Spinal cord (tissue), 10 donors: Measurements from ENCODE around the gene NOP9. TPM values are rescaled to one million over a fixed set of nuclear protein-coding genes. Genes with fewer than 3 reads are reported as not detected.

Experiments used
- DNase-seq, 6 donors: peaks; one replicate each; pipeline versions ENCODE4 v3.0.0 to v3.0.0-alpha.2; 2013 to 2015; ENCODE audit warnings: low spot score in 6 of 6, low read depth in 4 of 6
- H3K27ac ChIP-seq: one replicate; pipeline ENCODE4 v1.5.1; 2013; ENCODE audit warnings: low read depth, low read length, control low read depth
- H3K27me3 ChIP-seq: one replicate; pipeline ENCODE4 v1.6.1; 2013; ENCODE audit warnings: low read length; ENCODE audit not compliant: control insufficient read depth, insufficient read depth
- H3K36me3 ChIP-seq: one replicate; pipeline ENCODE4 v1.6.1; 2013; ENCODE audit warnings: low read length; ENCODE audit not compliant: control insufficient read depth, insufficient read depth
- H3K4me1 ChIP-seq: one replicate; pipeline ENCODE4 v1.6.1; 2013; ENCODE audit warnings: low read length; ENCODE audit not compliant: control insufficient read depth, insufficient read depth
- H3K4me3 ChIP-seq: one replicate; pipeline ENCODE4 v1.5.1; 2013; ENCODE audit warnings: low read depth, low read length, control low read depth
- H3K9me3 ChIP-seq: one replicate; pipeline ENCODE4 v1.6.1; 2013; ENCODE audit warnings: low read length; ENCODE audit not compliant: control insufficient read depth, insufficient read depth
- WGBS: methylation state at CpG from one replicate; pipeline ENCODE4 v1.1.5; 2013; ENCODE audit warnings: missing lambda C conversion rate; ENCODE audit not compliant: insufficient coverage; 5-methylcytosine and 5-hydroxymethylcytosine counted together
- polyA plus RNA-seq, 2 donors: library from polyadenylated mRNA; unstranded; fragments of 120-200 nt; gene quantifications; one replicate each; pipeline ENCODE4 v1.2.1, GENCODE V29; 2013; ENCODE audit not compliant: insufficient read length in 2 of 2
- total RNA-seq, 2 donors: library from RNA; depleted of rRNA in 1 of 2; stranded (reverse); fragments of 120-200 nt in 1 of 2; fragments of >200 nt in 1 of 2; gene quantifications; one replicate each; pipeline versions ENCODE4 v1.2.3 to v1.2.4, GENCODE V29; 2013 to 2014
- donor health status: healthy.

Gene NOP9
- total and polyA plus RNA-seq, 4 donors: 18.7 to 27.7 (median 23.6) TPM

- Histone ChIP-seq H3K4me1 (peaks cover 42% of the 10 kb centered on the region), H3K36me3 (peaks cover 12% of the 10 kb centered on the region), H3K9me3 (no peaks in the 10 kb centered on the region), H3K27me3 (peaks cover 37% of the 10 kb centered on the region), H3K27ac (no peak overlapping the region), H3K4me3 (no peak overlapping the region)
- WGBS: 63% methylated on average over 1 of the region's 2 CpGs
- peak in 1 of 6 donors; percentile 55 for DNase-seq
Observed at GRCh38 chr14:24313913-24314312, 14.3 kb downstream of the NOP9 start.

GRCh38 chr14:24314377-24315193 lies 14.9 kb downstream of the NOP9 start:
- DNase-seq: no peak
- peaks cover 40% of the 10 kb centered on the region for H3K4me1 ChIP-seq
- H3K4me3 ChIP-seq: no peak overlapping the region
- peaks cover 10% of the 10 kb centered on the region for H3K36me3 ChIP-seq
- peaks cover 44% of the 10 kb centered on the region for H3K27me3 ChIP-seq
- WGBS: 74% methylated on average over 3 of the region's 5 CpGs
- H3K27ac ChIP-seq: no peak overlapping the region
- H3K9me3 ChIP-seq: no peaks in the 10 kb centered on the region

GRCh38 chr14:24315243-24315806 lies 15.7 kb downstream of the NOP9 start:
- 90% methylated on average over 9 of the region's 10 CpGs for WGBS
- H3K9me3 ChIP-seq: no peaks in the 10 kb centered on the region
- no peak overlapping the region for H3K27ac ChIP-seq
- no peak overlapping the region for H3K4me3 ChIP-seq
- peaks cover 51% of the 10 kb centered on the region for H3K27me3 ChIP-seq
- peaks cover 5% of the 10 kb centered on the region for H3K36me3 ChIP-seq
- DNase-seq: no peak
- peaks cover 33% of the 10 kb centered on the region for H3K4me1 ChIP-seq

- H3K27me3 ChIP-seq: peaks cover 51% of the 10 kb centered on the region
- 29% methylated on average over 70 of the region's 70 CpGs for WGBS
- H3K36me3 ChIP-seq: peaks cover 5% of the 10 kb centered on the region
- H3K4me1 ChIP-seq: peaks cover 26% of the 10 kb centered on the region
- H3K27ac ChIP-seq: no peak overlapping the region
- no peaks in the 10 kb centered on the region for H3K9me3 ChIP-seq
- peak in 1 of 6 donors; percentile 21 for DNase-seq
- H3K4me3 ChIP-seq: no peak overlapping the region
Observed at GRCh38 chr14:24315807-24316596, 16.4 kb downstream of the NOP9 start.

- WGBS: 41% methylated on average over 15 of the region's 18 CpGs
- Histone ChIP-seq H3K9me3 (no peaks in the 10 kb centered on the region), H3K4me1 (peaks cover 21% of the 10 kb centered on the region), H3K4me3 (no peak overlapping the region), H3K36me3 (peaks cover under 1% of the 10 kb centered on the region), H3K27me3 (peaks cover 51% of the 10 kb centered on the region), H3K27ac (no peak overlapping the region)
- DNase-seq: no peak
Observed at GRCh38 chr14:24316597-24316950, 16.9 kb downstream of the NOP9 start.

- DNase-seq: no peak
- Histone ChIP-seq H3K27ac (no peak overlapping the region), H3K36me3 (no peaks in the 10 kb centered on the region), H3K27me3 (peaks cover 52% of the 10 kb centered on the region), H3K9me3 (no peaks in the 10 kb centered on the region), H3K4me1 (peaks cover 19% of the 10 kb centered on the region), H3K4me3 (no peak overlapping the region)
- WGBS: 86% methylated on average over 2 of the region's 3 CpGs
Observed at GRCh38 chr14:24317141-24317928, 17.7 kb downstream of the NOP9 start.

GRCh38 chr14:24321212-24321975 lies 21.7 kb downstream of the NOP9 start:
- no peak overlapping the region for H3K27ac ChIP-seq
- 81% methylated on average over 8 of the region's 14 CpGs for WGBS

GRCh38 chr14:24322672-24323071 lies 23.0 kb downstream of the NOP9 start:
- WGBS: 79% methylated on average over 9 of the region's 10 CpGs
- H3K9me3 ChIP-seq: no peaks in the 10 kb centered on the region
- H3K36me3 ChIP-seq: no peaks in the 10 kb centered on the region

More at GRCh38 chr14:24321212-24321975, 21.7 kb downstream of the NOP9 start:
- Histone ChIP-seq H3K36me3 (no peaks in the 10 kb centered on the region), H3K9me3 (no peaks in the 10 kb centered on the region), H3K4me3 (no peak overlapping the region), H3K4me1 (no peaks in the 10 kb centered on the region), H3K27me3 (peaks cover 44% of the 10 kb centered on the region)
- no peak for DNase-seq

More at GRCh38 chr14:24322672-24323071, 23.0 kb downstream of the NOP9 start:
- Histone ChIP-seq H3K4me3 (no peak overlapping the region), H3K4me1 (no peaks in the 10 kb centered on the region), H3K27ac (no peak overlapping the region), H3K27me3 (peaks cover 31% of the 10 kb centered on the region)
- no peak for DNase-seq
